Neural cell (in vitro differentiated cells): ENCODE data around the gene SYT17.

Experiments
- MXI1 ChIP-seq: fragments of 450-650 bp; conservative IDR thresholded peaks from 2 replicates; pipeline ENCODE4 v1.6.1; 2014; ENCODE audit warnings: antibody characterized with exemption, mild to moderate bottlenecking; ENCODE audit not compliant: poor library complexity, severe bottlenecking
- SMC3 ChIP-seq: fragments of 450-650 bp; conservative IDR thresholded peaks from 2 replicates; pipeline ENCODE4 v1.6.1; 2014; ENCODE audit warnings: antibody characterized with exemption, mild to moderate bottlenecking, moderate library complexity; ENCODE audit not compliant: poor library complexity
- TF ChIP-seq, protein P1 (sequence below): fragments of 450-650 bp; IDR thresholded peaks from 2 replicates; pipeline ENCODE4 v1.5.1; 2014; ENCODE audit warnings: antibody characterized with exemption, mild to moderate bottlenecking, moderate library complexity; ENCODE audit not compliant: poor library complexity, severe bottlenecking

DNA sequence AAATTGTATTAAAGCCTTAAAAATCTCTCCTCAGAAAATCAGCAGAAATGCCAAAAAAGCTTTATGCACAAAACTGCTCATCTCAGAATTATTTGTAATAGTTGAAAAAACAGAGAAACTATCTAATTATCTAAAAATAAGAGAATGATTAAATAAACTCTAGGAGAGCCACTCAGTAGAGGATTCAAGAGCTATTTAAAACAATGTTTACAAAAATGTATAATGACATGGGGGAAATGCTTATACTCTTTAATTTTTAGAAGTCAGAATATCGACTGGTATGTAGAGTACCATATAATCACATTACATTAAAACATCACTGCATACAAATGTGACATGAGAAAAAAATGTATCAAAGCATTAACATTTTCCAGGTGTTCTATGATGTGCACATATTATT is 129.4 kb downstream of the SYT17 start:
- TF ChIP-seq, protein P1, sequence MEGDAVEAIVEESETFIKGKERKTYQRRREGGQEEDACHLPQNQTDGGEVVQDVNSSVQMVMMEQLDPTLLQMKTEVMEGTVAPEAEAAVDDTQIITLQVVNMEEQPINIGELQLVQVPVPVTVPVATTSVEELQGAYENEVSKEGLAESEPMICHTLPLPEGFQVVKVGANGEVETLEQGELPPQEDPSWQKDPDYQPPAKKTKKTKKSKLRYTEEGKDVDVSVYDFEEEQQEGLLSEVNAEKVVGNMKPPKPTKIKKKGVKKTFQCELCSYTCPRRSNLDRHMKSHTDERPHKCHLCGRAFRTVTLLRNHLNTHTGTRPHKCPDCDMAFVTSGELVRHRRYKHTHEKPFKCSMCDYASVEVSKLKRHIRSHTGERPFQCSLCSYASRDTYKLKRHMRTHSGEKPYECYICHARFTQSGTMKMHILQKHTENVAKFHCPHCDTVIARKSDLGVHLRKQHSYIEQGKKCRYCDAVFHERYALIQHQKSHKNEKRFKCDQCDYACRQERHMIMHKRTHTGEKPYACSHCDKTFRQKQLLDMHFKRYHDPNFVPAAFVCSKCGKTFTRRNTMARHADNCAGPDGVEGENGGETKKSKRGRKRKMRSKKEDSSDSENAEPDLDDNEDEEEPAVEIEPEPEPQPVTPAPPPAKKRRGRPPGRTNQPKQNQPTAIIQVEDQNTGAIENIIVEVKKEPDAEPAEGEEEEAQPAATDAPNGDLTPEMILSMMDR = no peak
- TF ChIP-seq MXI1 = no peak
- TF ChIP-seq SMC3 = no peak
